HG03571 (cell line): ENCODE results near the gene WDR76.

Source experiments
- ATAC-seq: cut with Tn5 transposase; IDR thresholded peaks from one replicate; pipeline ENCODE4 v1.9.1; 2021; ENCODE audit not compliant: unreplicated experiment

Gene WDR76

DNA sequence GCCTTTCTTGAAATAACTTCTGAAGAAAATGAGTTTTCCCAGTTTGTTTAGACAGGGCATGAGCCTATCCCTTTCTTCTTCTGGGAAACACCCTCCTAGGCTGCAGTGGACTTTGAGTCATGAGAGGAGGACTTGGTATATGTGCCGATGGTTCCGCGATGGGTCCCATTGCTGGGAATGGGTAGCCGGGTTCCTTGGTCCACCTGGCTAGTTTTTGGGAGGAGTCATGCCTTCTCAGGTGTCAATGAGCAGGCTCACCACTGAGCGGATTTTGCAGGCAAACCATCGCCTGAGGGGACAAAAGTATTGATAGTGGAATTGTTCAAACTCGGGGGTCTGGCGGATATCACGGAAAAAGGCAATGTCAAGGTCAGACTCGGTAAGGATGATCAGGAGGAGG is 46.8 kb downstream of the WDR76 start:
- ATAC-seq: no peak

DNA sequence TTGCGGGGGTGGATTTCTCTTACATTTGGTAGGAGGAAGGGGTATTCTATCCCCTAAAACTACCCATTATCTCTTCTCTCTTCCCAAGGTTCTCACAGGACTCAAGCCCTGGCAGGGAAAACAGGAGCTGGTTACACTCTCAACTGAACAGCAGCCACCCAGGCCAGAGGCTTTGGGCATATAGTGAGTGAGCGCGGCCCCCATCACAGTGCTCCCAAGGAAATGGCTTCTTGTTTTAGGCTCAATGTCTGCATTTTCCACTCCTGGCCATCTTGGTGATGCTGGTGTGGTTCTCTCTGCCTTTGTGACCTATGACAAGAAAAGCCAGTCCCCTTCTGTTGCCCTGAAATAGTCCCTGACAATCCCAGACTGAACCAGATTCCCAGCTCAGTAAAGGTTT is 50.1 kb downstream of the WDR76 start:
- no peak for ATAC-seq

DNA sequence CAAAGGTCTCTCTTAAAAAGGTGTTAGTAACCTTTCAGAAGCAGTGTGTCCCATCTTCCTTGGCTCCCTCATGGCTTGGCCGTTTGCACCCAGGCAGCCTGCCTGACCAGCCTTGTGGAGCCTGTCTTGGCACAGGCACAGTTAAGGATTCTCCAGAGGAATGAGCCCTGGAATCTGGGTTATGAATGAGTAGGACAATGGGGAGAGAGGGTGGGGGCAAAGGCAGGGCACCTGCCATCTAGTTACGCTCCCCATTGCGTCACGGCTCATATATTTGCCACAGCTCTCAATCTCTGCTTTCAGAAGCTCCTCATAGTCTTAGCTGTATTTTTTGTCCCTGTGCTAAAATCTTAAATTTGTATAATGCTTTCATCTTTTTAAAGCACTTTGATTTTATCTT is 50.6 kb downstream of the WDR76 start:
- ATAC-seq: no peak

DNA sequence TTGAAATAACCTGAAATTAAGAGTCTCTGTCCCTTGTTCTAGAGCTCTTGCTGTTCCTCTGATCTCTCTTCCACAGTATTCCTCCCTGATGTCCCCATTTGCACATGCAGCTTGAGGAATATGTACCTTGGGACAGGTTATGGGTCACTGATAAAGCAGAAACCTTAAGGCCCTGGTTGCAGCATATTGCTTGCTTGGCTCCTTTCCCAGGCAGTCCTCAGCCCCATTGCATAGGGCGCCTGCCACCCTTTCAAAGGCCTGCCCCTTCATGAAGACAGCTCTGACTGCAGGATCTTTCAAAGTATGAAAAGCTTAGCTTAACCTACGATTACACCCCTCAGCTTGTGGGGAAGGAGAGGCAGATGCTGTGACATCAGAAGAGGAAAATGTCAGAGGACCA is 51.6 kb downstream of the WDR76 start:
- no peak for ATAC-seq

DNA sequence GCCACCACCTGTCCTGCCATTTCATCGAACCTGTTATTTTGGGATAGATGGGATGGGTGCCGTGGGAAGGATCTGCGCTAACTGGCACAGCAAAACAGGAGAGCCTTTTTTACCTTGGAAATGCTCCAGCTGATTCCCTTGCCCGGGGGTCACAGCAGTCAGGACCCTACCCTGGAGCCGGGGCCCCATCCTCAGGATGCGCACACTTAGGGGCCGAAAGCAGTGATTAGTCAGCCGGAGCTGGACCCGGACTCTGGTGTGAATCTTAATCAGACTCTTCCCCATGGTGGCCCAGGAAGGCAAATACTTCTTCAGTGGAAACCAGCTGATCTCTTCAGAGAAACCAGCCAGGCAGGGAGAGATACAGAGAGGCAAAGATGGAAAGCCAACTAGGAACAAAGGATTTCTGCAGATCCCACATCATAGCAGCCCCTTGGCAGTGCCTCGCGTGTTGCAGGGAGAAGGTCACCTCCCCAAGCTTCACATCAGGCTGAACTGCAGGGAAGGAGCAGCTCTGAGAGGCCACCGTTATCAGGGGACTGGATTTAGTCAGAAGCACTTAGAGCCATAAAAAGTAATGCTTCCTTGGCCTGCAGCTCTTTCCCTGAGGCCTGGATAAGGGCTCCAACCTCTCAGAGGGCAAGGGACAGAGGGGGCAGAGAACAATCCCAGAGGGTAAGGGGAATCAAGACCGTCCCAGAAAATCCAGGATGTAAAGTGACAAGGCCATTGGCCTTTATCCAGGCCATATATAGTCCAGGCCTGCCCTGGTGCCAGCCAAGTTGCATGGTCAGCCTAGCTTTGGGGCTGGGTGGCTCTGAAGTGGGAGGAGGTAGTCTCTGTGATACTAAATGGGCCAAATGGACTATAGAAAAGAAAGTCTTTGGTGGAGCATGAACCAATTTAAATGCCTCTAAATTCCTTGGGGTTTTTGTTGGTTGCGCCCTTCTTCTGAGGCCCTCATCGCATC is 52.9 kb downstream of the WDR76 start:
- no peak for ATAC-seq

DNA sequence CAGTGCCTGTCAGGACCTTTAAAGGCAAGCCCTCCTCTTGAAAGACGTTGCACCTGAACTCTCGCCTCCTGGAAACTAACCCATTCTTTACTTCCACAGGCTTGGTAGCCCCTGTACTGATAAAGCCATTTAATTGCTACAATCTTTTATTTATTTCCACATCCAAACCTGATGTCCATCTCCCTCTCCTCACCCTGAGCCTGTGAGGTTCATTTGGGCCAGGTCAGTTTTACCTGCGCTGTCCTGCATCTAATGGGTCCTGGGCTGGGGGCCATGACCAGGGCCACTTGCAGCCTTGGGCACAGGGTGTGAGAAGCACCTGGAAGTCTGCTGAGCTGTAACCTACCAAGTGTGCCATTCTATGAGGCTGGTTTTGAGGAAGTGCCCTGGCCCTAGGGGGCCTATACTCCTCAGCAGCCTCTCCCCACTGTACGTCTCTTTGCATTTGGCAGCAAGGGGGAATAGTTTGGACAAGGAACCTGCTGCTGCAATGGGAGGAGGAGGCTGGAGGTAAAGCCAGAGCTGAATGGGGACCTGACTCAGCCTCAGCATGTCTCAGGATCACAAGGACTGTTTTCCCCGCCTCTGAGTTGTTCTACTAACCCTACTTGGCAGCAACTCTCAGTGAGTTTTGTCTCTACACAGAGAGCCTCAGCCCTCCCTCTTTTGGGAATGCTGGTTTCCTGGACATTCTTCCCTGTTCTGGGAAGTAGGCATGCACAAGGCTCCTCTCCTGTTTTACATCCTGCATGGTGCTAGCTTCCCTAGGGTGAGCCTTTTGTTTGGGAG is 53.8 kb downstream of the WDR76 start:
- ATAC-seq: no peak

DNA sequence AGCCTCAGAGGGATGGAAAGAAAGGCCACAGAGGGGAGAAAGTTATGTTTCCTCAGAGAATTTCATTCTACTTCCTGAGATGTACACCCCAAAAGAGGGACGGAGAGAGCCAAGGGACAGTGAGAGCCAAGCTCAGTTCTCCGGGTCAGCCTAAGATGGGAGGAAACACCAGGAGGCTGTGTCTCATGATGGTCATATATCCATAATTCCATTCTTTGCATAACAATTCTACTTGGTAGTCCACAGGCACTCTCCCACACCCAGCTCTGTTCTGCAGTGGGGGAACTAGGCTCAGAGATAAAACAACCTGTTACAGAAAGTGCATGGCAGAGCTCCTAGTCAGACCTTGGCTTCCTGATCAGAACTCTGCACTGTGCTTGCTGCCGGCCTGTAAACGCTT is 54.4 kb downstream of the WDR76 start:
- ATAC-seq: no peak

DNA sequence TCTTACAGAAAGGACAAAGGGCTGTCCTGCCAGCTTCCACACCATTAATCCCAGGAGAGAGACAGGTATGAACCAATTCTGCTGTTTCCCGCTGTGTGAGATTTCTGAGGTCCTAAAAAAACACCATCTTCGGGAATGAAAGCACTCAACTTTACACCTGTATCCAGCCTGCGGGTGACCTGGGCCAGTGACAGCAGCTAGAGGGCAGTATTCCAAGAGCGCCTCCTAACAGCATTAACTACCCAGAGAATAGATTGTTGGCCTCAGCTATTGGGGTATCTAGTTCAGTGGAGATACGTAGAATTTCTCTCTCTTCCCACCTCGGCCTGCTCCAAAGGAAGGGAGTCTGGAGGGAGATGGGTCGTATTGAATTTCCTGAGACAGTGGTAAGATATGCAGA is 55.1 kb downstream of the WDR76 start:
- ATAC-seq: no peak

DNA sequence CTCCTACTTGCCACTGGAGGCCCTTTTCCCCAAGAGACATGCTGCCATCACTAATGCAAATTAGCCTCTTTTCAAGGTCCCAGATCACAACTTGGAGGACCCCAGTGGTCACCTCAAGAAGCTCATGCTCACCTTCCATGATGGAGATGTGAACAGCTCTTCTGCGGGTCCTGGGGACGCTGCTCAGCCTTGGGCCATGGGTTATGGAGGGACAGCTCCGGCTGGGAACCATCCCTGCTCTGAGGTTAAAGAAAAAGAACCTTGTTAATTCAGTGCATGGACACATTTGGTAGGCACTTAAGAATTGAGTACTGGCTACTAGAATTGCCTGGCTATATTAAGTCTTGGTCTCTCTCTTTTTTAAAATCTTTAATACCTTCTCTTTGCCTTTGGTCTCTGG is 56.8 kb downstream of the WDR76 start:
- ATAC-seq: no peak

DNA sequence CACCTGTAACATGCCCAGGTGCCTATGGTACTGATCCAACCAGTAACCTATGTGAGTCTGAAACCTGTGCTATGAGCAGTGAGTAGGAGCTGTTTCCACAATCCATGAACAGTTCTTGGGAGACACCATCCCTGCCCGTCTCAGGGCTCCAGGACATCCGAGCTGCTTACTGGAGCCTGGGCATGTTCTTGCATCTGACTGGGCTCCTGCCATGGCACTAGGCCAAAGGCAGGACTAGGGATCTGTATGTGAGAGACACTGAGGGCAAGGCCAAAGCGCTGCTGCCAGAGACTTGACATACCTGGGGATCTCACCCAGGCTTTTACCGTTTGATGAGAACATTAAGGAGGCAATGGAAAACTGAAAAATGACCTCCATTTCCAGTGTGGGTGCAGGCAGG is 59.8 kb downstream of the WDR76 start:
- no peak for ATAC-seq

DNA sequence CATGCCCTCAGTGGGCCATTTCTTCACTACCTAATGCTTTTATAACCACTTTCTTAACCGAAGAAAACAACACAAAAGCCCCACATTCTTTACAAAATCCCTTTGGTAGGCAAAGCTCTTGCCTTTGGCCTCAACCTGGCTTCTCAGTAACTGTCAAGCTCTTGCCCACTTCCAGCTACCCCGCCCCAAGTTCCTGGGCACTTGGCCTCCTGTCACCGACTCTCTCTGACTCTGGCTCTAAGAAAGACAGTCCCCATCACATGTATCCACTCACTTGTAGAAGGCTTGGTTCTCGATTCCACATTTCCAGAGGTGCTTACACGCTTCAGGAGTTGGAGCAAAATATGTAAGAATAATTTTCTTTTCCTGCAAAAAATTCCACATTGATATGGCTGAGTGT is 61.1 kb downstream of the WDR76 start:
- no peak for ATAC-seq

DNA sequence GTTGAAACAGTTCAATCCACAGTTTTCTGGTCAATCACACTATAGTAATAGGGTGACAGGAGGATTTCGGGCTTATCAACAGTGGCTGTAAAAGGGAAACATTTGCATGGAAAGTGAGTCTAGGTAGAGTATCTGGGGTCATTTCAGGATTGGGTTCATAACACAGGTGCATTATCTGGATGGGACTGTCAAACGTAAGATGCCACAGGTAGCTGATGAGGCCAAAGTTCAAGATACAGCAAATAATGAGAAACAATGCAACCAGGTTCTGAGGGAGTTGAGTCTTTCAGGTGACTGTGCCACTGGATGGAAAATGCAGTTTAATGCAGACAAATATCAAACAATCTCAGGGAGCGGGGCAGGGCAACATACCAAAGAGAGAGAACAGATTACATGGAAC is 62.2 kb downstream of the WDR76 start:
- no peak for ATAC-seq

DNA sequence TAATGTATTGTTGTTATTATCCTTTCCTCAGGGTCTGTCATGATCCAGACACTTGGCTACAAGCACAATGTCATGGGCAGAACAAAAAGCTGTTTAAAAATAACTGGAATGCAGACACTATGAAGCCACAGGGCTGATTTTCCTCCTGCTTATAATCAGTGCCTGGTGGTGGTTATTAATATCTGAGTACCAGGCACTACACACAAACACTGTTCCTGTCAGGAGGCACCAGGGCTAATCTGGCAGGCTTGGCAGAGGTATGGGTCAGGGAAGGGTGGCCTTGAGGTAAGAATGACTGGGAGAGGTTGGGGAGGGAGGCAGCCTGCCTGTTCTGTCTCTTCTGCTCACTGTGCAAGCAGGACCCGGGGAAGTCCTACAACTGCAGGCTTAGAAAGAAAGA is 67.2 kb downstream of the WDR76 start:
- ATAC-seq: no peak

DNA sequence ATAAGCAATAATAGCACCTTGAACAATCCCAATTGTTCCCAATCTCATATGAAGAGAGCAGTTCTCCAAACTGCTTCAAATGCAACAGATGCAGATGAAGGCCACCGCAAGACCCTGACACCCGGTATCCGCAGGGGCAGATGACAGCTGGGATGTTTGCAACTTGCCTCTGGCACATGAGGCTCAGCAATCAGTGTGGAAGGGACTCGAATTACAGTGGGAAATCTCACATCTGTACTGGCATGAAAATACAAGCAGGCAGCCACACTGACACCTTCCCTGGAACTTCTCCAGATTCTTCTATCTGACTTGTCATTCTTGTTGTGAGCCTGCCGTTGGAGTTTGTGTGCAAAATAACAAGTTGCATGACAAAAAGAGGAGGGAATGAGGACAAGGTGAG is 68.8 kb downstream of the WDR76 start:
- ATAC-seq: no peak

DNA sequence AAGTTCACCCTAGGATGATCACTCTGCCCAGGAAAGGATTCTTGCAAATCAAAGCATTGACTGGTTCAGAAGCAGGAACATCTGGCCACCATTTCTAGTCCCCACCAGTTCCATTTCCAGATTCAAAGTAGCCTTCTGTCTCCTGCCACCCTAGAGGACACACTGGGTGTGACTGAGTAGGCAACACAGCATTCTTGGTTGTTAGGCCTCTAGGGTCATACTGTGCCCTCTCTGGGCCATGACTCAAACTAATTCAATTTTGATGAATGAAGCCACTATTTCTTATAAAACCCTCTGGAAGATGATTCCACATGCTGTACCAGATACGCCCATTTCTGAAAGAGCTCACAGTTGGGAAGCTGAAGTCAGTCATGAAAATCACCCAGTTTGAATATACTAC is 69.7 kb downstream of the WDR76 start:
- no peak for ATAC-seq

DNA sequence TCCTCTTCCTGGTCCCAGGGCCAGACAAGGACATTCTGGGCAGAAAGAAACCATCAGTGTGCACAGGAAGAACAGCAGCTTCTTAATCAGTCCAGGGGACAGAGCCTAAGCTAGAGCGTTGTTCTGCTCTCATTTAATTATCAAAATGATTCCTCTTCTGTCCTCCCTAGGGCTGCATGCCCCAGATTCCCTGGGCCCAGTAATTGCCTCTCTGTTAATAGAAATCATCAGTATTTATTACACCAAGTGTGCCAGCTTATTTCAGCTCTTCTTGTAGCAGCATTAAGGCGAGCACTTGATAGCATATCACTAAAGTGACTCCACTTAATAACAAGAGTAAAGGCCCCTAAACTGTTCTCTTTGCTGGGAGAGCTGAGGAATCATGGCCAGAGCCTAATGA is 72.1 kb downstream of the WDR76 start:
- no peak for ATAC-seq

DNA sequence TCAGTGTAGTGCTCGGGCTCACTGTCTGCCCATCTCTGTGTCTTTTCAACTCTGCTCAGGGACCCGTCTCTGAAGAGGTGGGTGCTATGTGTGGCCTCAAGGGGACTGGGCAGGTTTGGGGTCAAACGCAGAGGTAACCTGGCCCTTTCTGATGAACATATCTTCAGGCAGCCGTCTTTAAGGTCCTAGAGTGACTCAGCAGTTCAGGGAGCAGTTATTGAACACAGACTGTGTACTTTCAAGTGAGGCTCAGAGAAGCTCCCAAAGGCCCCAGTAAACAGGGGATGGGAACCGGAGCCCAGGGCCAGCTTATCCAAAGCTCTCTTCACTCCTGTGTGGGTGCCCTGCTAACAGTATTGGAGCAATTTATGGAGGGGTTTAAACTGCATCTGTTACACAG is 73.1 kb downstream of the WDR76 start:
- ATAC-seq: no peak

DNA sequence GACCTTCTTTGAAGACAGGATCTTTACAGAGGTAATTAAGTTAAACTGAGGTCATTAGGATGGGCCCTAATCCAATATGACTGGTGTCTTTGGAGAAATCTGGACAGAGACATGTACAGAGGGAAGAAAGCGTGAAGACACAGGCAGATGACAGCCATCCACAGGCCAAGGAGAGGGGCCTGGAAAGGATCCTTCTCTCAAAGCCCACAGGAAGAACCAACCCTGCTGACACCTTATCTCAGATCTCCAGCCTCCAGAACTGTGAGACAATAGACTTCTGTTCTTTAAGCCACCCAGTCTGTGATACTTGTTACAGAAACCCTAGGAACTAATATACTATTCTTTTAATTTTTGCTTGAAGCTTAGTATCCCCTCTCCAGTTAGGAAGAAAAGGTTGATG is 74.2 kb downstream of the WDR76 start:
- ATAC-seq: no peak

DNA sequence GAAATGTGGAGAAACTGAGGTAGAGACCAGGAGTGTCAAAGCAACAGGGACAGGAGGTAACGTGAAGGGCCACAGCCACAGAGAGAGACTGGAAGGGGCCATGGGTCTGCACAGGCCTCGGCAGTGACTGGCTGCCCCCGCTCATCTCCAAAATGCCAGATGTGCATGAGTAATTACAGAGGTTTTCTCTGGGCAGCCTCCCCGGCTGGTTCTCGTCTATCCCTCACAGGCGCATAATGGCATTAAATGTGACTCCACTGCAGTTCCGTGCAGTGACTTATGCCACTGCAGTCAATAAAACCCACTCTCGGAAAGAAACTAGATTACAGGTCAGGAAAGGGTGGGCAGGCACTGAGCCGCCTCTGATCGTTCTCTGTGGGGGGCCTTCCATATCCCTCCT is 74.7 kb downstream of the WDR76 start:
- no peak for ATAC-seq

DNA sequence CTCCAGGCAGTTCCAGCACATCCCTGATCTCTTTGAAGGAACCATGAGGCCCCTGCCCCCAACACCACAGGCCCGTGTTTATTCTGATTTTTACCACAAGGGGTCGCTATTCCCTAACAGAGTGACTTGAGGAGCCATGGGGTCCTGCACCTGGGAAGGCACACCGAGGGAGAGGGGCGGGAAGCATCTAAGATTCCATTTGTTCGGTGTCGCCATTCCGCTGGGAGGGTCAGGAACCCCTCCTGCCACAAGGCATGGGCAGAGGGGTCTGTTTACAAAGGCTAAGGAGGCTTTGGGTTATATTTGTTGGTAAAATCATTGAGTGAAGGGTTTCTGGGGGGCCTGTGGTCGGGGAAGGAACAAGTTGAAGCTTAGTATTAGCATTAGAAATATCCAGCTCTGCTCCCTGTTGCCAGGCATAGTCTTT is 77.1 kb downstream of the WDR76 start:
- ATAC-seq: no peak

DNA sequence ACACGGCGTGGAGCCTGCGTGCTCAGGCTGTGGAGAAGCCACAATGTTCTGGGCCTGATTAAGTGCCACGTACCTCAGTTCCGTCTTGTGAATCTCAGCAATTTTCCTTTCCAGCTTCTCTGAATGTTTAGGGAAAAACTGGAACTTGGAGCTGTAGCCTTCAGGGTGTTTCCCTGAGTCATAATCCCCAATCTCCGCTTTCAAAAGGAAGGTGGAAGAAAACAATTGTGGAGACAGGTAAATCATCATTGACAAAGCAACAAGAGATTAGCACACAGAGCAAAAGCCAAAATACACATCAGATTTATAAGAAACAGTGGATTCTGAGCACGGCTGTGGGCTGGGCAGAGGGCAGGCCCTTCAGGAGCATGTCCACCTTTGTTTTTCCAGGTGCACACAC is 79.0 kb downstream of the WDR76 start:
- no peak for ATAC-seq

DNA sequence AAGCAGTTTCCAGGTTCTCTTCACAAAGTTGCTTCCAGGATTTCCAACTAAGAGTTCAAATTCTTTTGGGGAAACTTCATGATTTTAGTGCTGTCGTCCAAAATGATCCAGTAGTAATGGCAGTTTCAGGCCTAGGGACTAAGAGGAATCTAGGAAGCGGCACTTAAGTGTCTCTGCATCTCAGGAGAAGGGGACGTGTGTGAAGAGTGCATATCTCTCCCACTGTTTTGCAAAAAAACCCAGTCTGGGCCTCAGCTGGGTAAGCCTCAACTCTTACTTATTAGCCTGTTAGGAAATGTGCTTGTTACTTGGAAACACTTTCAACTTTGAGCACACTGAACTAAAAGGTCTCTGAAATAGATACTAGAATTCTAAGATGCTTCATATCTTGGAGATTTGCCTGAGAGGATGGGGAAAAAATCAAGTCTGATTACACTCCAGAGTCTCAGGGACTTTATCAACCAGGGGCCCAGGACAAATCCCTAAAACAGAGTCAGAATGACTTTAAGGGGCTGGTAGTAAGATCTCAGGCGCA is 81.8 kb downstream of the WDR76 start:
- ATAC-seq: no peak
